ENCODE results near the gene TUBGCP6.
A peak's percentile ranks its signal among the peaks of the same experiment; 100 is the strongest.
"Not testable (repeated sequence)": the region's sequence is repeated elsewhere in the genome, so short reads cannot be mapped to it uniquely, and the experiment has no call there.

The TUBGCP6 gene

DNA sequence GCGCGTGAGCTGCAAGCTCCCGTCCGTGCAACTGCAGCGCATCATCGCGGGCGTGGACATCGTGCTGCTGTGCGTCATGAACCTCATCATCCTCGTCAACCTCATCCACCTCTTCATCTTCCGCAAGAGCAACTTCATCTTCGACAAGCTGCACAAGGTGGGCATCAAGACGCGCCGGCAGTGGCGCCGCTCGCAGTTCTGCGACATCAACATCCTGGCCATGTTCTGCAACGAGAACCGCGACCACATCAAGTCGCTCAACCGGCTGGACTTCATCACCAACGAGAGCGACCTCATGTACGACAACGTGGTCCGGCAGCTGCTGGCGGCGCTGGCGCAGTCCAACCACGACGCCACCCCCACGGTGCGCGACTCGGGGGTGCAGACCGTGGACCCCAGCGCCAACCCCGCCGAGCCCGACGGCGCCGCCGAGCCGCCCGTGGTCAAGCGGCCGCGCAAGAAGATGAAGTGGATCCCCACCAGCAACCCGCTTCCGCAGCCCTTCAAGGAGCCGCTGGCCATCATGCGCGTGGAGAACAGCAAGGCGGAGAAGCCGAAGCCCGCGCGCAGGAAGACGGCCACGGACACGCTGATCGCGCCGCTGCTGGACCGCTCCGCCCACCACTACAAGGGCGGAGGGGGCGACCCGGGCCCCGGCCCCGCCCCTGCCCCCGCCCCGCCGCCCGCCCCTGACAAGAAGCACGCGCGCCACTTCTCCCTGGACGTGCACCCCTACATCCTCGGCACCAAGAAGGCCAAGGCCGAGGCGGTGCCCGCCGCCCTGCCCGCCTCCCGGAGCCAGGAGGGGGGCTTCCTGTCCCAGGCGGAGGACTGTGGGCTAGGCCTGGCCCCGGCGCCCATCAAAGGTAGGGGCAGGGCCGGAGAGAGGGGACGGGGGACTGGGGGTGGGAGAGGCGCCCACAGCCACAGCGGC lies 67.0 kb downstream of the TUBGCP6 start:
- no peak for DNase-seq

DNA sequence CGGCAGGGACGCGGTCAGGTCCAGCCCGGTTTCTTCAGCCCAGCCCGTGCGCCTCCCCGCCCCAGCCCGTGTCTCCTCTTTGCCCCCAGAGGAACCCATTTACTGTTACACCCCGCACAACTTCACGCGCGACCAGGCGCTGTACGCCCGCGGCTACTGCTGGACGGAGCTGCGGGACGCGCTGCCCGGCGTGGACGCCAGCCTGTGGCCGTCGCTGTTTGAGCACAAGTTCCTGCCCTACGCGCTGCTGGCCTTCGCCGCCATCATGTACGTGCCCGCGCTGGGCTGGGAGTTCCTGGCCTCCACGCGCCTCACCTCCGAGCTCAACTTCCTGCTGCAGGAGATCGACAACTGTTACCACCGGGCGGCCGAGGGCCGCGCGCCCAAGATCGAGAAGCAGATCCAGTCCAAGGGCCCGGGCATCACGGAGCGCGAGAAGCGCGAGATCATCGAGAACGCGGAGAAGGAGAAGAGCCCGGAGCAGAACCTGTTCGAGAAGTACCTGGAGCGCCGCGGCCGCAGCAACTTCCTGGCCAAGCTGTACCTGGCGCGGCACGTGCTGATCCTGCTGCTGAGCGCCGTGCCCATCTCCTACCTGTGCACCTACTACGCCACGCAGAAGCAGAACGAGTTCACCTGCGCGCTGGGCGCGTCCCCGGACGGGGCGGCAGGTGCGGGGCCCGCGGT lies 67.8 kb downstream of the TUBGCP6 start:
- no peak for DNase-seq

DNA sequence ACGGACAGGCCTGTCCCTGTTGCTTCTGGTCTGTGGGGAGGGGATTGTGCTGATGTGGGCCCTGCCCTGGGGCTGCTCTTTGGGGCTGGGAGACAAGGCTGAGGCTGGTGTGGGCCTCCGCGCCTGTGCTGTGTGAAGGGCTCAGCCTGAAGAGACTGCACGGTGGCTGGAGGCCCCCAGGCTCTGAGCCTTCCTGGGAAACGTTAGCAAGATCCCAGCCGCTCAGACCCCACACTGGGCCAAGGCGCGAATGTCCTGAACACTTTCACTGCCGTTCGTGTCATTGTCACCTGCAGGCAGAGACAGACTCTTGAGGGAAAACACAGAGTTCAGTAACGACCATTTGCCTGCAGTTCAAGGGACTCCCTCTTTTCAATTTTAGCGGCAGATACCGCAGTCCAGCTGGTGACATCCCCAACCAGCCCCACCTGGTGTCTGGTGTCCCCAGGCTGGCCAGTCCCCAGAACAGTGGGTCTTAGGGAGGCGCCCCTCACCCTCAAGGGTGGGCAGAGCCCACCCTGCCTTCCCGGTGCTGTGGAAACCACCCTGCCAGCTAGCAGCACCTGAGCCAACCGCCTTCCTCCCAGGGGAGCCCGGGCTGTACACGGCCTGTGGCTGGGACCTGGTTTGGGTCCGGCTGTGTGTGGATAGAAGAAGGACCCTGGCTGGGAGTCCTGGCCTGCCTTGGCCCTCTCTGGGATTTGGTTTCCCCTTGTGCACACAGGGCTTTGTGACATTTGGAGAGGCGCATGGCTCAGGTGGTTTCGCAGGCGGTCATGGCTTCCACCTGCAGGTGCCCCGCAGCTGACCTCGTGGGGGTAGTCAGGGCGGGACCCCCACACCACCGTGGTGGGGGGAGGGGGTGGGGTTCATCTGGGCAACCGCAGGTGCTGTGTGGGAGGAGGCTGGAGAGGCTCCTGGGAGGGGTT lies 68.6 kb downstream of the TUBGCP6 start:
- DNase-seq, result no peak

DNA sequence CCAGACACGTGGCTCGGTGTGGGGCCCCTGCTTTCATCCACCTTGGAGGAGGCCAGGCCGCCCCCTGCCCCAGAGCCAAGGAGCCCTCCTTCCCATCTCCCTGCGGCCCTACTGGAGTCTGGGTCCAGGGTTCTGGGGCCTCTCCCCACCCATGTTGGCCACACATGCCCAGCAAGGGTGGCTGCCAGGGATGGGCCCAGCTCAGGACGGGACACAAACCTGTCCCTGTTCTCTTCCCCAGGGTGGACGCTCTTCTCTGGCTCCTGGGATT lies 69.7 kb downstream of the TUBGCP6 start:
- no peak for DNase-seq

DNA sequence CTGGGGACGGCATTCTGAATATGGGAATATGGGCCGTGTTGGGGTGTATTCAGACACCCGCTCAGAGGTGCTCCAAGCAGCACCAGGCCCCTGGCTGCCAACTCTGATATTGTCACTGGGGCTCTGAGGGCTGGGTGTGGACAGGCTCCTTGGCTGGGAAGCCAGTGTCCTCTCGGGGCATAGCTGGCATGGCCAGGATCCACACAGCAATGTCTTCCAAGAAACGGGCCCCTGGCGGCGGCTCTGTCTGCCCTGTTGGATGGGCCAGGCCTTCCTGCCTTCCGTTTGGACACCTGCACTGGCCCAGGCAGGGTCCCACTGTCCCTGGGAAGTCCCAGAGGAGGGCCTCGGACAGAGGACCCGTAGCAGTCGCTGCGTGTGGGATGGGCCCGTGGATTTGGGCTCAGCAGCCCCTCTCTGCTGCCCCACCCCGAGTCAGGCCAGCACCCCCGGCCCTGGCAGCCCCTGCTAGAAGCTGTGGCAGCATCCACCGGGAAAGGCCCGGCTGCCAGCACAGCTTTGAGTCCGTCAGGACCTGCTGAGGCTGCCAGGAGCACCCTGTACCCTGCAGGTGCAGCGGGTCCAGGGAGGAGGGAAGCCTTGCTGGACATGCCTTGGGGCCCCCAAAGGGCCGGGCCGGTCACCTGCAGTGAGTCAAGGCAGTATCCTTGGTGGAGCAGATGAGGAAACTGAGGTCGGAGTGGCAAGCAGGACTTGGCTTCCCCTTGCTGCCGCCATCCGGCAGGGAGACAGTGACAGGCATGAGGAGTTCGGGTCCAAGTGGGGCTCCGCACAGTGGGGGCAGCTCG lies 70.2 kb downstream of the TUBGCP6 start:
- no peak for DNase-seq

DNA sequence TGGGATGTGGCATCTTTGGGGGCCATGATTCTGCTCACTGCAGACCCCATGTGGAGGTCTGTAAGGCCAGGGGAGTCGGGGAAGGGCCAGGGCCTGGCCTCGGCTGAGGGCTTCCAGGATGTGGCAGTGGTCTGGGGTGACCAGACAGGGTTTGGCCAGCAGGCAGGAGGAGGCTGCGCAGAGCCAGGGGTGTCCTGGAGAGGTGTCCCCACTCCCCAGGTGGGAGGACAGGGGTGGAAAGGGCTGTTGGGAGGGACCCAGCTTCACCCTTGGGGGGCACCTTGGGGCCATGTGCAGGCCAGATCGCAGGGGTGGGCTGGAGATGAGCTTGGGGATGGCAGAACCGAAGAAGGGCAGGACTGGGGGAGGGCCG lies 70.9 kb downstream of the TUBGCP6 start:
- DNase-seq, result no peak

DNA sequence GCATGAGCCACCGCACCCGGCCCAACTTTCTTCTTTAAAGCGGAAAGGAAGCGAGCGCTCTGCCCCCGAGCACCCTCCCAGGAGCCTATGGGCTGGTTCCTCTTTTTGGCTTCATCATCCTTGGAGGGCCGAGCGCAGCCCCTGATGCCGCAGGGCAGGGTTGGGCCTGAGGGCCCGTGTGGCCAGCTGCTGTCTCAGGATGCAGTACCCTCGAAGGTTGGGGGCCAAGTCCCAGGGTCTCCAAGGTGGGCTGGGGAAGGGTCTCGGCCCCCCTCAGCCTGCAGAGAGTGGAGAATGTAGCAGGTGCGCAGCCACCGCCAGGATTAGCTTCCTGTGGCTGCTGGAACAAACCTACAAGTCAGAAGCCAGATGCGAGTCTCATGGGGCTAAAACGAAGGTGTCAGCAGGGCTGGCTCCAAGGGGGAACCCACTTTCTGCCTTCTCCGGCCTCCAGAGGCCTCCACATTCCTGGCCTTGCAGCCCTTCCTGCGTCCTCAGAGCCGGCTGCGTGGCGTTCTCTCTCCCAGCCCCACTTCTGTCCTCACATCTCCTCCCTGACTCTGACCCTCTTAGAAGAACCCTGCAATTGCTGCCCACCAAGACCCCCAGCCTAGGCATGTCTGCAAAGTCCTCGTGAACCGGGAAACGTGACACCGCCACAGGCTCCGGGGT lies 71.4 kb downstream of the TUBGCP6 start:
- no peak for DNase-seq

DNA sequence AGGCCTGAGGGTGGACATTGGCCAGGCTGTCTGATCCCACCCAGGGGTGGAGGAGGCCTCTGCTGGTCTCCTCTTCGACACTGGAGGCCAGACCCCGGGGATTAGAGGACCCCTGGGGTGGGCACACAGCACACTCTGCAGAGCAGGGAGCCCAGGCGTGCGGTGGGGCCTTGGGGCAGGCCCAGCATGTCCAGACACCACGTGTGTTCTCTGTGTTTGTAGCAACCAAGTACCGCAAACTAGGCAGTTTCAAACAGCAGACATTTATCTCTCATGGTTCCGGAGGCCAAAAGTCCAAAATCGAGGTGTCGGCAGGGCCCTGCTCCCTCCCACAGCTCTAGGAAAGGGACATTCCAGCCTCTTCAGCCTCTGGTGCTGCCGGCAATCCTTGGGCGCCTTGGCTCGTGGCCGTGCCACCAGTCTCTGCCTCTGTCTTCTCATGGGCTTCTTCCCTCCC lies 72.8 kb downstream of the TUBGCP6 start:
- no peak for DNase-seq

DNA sequence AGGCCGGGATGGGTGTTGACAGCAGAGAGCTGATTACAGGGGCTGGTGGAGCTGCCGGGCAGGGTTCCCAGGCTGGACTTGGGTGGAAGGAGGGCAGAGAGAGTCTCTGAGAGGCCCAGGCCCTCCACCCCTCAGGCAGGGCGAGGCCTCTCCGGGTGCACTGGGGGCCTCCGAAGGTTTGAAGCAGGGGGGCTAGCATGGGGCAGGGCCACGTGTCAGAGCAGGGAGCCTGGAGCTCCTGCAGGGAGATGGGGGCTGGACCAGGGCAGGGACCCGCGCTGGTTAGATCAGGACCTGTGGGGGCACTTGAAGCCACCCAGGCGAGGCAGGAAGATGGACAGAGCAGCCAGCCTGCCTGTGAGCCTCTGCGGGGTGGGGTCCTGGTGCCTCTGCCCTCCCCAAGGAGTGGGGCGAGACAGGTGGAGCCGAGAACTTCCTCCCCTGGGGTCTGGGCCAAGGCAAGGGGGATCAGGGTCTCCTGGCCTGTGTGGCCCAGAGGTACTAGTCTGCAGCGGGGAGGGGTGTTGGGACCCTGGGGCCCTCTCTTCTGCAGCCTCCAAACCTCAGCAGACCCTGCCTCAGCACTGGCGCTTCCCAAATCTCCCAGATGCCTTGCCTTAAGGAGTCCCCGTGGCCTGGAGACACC lies 73.4 kb downstream of the TUBGCP6 start:
- DNase-seq, result no peak

DNA sequence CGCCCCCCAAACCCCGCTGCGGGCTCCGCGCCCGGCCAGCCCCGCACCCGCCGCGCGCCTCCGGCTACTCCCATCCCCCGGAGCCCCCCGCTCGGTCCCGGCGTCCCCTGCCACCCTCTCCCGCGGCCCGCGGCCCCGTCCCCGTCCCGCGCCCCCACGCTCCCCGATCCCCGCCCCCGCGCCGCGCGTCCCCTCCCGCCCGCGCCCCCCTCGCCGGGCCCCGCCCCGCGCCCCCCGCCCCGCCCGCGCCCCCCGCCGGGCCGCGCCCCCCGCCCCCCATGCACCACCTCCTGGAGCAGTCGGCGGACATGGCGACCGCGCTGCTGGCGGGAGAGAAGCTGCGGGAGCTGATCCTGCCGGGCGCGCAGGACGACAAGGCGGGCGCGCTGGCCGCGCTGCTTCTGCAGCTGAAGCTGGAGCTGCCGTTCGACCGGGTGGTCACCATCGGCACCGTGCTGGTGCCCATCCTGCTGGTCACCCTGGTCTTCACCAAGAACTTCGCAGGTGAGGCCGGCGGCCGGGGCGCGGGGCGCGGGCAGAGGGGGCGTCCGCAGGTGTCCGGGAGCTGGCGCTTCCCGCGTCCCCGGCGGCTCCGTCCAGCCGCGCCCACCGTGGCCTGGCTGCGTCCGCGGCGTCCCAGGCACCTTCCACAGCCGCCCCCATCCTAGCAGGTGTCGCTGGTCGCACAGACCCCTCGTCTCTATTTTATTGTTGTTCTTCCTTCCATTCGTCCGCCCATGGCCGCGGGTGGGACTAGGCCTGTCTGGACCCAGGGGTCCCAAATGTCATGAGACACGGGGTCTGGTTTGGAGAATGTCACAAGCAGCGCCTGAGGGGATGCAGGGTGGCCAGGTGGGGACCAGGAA lies 74.1 kb downstream of the TUBGCP6 start, which contains the start of gene PANX2:
TSS of gene PANX2 (plus strand) at position 279 of the 866 bp plus-strand sequence. CDS start at position 279, 0 bp downstream.
- no peak for DNase-seq

DNA sequence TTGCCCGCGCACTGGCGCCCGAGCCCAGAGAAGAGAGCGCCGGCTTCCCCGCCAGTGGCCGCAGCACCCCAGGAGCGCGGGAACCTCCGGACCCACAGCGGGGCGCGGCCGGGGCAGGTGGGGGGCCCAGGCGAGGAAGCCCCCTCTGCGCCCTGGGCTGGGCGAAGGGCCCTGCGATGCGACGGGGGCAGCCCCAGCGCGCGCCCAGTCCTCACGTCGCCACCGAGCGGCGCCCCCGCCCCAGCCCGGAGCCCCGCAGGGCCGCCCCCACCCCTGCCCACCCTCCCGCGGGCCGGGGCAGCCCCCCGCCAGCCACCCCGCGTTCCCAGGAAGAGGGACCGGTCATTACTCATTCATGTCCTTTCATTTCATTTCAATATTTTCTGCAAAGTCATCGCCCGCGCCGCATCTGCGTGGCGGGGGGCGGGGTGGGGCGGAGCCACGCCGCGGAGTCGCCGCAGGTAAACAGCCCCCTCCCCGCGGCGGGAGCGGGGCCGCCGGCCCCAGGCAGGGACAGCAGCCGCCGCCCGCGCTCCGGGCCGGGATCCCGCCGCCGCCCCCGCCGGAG lies 75.0 kb downstream of the TUBGCP6 start:
- peak; percentile 73 for DNase-seq

DNA sequence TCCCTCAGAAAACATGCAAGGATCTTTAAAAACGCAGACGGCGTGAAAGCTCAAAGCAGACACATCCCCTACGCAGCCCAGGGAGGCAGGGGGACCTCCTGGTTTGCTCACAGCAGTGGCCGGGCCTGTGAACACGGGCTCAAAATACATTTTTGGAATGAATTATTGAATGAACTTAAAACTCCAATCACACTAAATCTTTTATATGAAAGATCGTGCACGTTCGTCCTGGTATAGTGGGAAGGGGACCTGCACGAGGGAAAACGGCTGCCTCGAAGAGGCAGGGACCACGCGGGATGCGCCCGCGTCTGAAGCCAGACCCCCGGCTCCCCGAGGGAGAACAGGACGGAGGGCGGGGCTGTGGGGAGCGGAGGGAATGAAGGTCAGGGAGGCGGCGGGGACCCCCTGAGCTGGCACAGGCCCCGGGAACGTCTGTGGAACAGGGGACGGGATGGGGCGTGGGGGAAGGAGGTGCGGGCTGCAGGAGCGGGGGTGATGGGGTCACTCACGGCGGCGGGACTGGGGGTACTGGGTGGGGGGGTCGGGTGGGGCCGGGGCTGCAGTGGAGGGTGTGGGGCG lies 75.6 kb downstream of the TUBGCP6 start:
- no peak for DNase-seq

DNA sequence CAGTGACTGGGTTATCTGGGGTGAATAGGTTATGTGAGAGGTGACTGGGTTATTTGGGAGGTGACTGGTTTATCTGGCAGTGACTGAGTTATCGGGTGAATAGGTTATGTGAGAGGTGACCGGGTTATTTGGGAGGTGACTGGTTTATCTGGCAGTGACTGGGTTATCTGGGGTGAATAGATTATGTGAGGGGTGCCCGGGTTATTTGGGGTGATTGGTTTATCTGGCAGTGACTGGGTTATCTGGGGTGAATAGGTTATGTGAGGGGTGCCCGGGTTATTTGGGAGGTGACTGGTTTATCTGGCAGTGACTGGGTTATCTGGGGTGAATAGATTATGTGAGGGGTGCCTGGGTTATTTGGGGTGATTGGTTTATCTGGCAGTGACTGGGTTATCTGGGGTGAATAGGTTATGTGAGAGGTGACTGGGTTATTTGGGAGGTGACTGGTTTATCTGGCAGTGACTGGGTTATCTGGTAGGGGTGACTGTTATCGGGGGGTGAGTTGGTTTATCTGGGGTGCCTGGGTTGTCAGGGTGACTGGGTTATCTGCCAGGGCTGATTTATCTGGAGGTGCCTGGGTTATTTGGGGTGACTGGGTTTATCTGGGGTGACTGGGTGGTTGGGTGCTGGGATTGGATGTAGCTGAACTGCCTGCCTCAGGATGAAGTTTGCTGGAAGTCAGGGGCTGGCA lies 76.2 kb downstream of the TUBGCP6 start:
- not testable (repeated sequence) for DNase-seq

DNA sequence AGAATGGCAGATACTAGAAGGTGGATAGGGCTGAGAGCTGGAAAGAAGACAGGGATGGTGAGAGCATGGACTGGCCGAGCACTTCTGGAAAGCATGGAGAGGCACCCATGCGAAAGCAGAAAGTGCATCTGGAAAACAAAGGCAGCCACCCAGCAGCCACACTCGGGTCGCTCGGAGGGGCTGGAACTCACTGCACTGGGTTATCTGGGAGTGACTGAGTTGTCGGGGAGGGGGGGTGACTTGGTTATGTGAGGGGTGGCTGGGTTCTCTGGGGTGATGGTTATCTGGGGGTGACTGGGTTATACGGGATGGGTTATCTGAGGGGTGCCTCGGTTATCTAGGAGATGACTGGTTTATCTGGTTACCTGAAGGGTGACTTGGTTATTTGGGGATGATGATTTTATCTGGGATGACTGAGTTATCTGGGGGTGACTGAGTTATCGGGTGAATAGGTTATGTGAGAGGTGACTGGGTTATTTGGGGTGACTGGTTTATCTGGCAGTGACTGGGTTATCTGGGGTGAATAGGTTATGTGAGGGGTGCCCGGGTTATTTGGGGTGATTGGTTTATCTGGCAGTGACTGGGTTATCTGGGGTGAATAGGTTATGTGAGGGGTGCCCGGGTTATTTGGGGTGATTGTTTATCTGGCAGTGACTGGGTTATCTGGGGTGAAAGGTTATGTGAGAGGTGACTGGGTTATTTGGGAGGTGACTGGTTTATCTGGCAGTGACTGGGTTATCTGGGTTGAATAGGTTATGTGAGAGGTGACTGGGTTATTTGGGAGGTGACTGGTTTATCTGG lies 76.9 kb downstream of the TUBGCP6 start:
- no peak for DNase-seq
